GM12878 (cell line): Measurements from ENCODE around the gene CIDEA. TPM values are rescaled to one million over a fixed set of nuclear protein-coding genes. Genes with fewer than 3 reads are reported as not detected.

Source experiments
- ATAC-seq: fragments of 200-7000 bp; cut with Tn5 transposase; 3 replicates; pipeline ENCODE4 v1.9.1; 2020; ENCODE audit warnings: mild to moderate bottlenecking, moderate library complexity
- BruUV-seq: library from RNA; stranded (reverse); fragments of 400-500 nt; replicated peaks from 2 replicates; lab custom pipeline; 2021; lab: Mats Ljungman, UMichigan
- CTCF ChIA-PET: fragments of 300-600 bp; sonication (Branson Sonifier 250); formaldehyde crosslinking; extraction: SDS; loops from one replicate; lab custom pipeline; 2021; ENCODE audit warnings: inconsistent platforms; lab: Yijun Ruan, JAX
- POLR2A ChIA-PET: fragments of 350-600 bp; formaldehyde crosslinking; extraction: SDS; loops from one replicate; lab custom pipeline; 2021; ENCODE audit warnings: inconsistent platforms; lab: Charles Lee
- RAD21 ChIA-PET: fragments of 300-600 bp; sonication (Branson Sonifier 250); formaldehyde crosslinking; loops from one replicate; lab custom pipeline; 2023; ENCODE audit warnings: antibody characterized with exemption; ENCODE audit not compliant: unreplicated experiment; lab: Charles Lee
- SMC1A ChIA-PET: fragments of 300-600 bp; sonication (Branson Sonifier 250); formaldehyde crosslinking; loops from one replicate; lab custom pipeline; 2023; ENCODE audit not compliant: unreplicated experiment, uncharacterized antibody; lab: Charles Lee
- DNase-seq: peaks from one replicate; pipeline ENCODE4 v3.0.0-alpha.2; 2011; ENCODE audit warnings: low read depth, low spot score
- FAIRE-seq: peaks from 3 replicates; lab custom pipeline; 2011; peaks lifted over from hg19 to GRCh38; lab: Jason Lieb, UNC
- H2AFZ ChIP-seq: 2 replicates; pipeline ENCODE4 v1.6.0; 2011; ENCODE audit warnings: low read depth, low read length, control low read depth; ENCODE audit not compliant: control insufficient read depth
- H3K27ac ChIP-seq: 2 replicates; pipeline ENCODE4 v1.5.1; 2011; ENCODE audit warnings: control low read depth; ENCODE audit not compliant: control insufficient read depth, insufficient read depth
- H3K27me3 ChIP-seq, 2 experiments: replicated peaks in 1 of 2; 2 replicates each; pipeline versions ENCODE4 v1.6.0 to v1.6.1; 2011; ENCODE audit warnings: low read length in 1 of 2; ENCODE audit not compliant: control insufficient read depth in 2 of 2, insufficient read depth in 2 of 2
- H3K36me3 ChIP-seq, 2 experiments: 2 replicates each; pipeline ENCODE4 v1.5.1; 2011; ENCODE audit warnings: low read length in 1 of 2; ENCODE audit not compliant: control insufficient read depth in 2 of 2, insufficient read depth in 2 of 2
- H3K4me1 ChIP-seq: 2 replicates; pipeline ENCODE4 v1.6.1; 2011; ENCODE audit warnings: mild to moderate bottlenecking, low read length, moderate library complexity, mixed read lengths; ENCODE audit not compliant: control insufficient read depth, insufficient read depth
- H3K4me2 ChIP-seq: 2 replicates; pipeline ENCODE4 v1.6.0; 2011; ENCODE audit warnings: control low read depth; ENCODE audit not compliant: control insufficient read depth, insufficient read depth
- H3K4me3 ChIP-seq: fragments of 200-600 bp; sonication (generic); 2 replicates; pipeline ENCODE4 v1.5.1; 2016
- H3K79me2 ChIP-seq: 2 replicates; pipeline ENCODE4 v1.6.0; 2011; ENCODE audit warnings: low read length; ENCODE audit not compliant: control insufficient read depth, insufficient read depth
- H3K9ac ChIP-seq: 2 replicates; pipeline ENCODE4 v1.8.0; 2011; ENCODE audit warnings: low read length, control low read depth, mixed read lengths; ENCODE audit not compliant: control insufficient read depth, insufficient read depth
- H3K9me3 ChIP-seq: replicated peaks from 3 replicates; pipeline ENCODE4 v1.5.1; 2011; ENCODE audit warnings: mild to moderate bottlenecking, low read length; ENCODE audit not compliant: control insufficient read depth, insufficient read depth
- H4K20me1 ChIP-seq: 2 replicates; pipeline ENCODE4 v1.6.0; 2011; ENCODE audit not compliant: control insufficient read depth, insufficient read depth
- BHLHE40 ChIP-seq, 2 experiments: fragments of 450-650 bp in 1 of 2; IDR thresholded peaks; 2 replicates each; pipeline ENCODE4 v1.6.1; 2011 to 2017; ENCODE audit warnings: low read depth in 2 of 2, borderline replicate concordance in 1 of 2, improper control_type of control experiment in 1 of 2, low read length in 1 of 2, mild to moderate bottlenecking in 1 of 2
- CTCF ChIP-seq, 3 experiments: IDR thresholded peaks in 2 of 3; conservative IDR thresholded peaks in 1 of 3; 2 replicates each; pipeline ENCODE4 v1.5.1; 2011; ENCODE audit warnings: low read depth in 3 of 3, low read length in 3 of 3, mild to moderate bottlenecking in 3 of 3, control low read depth in 2 of 3, moderate library complexity in 2 of 3, inconsistent platforms in 1 of 3, mixed read lengths in 1 of 3; ENCODE audit not compliant: control insufficient read depth in 2 of 3, insufficient read depth in 1 of 3; ENCODE audit errors: extremely low read depth in 1 of 3
- EGR1 ChIP-seq, 2 experiments: IDR thresholded peaks; 1 replicate in 1 of 2; 2 replicates in 1 of 2; pipeline ENCODE4 v1.6.1; 2011 to 2012; ENCODE audit warnings: low read depth in 2 of 2, low read length in 2 of 2, borderline replicate concordance in 1 of 2, mild to moderate bottlenecking in 1 of 2, moderate library complexity in 1 of 2
- GATAD2B ChIP-seq: fragments of 450-650 bp; conservative IDR thresholded peaks from 2 replicates; pipeline ENCODE4 v1.6.1; 2017; ENCODE audit warnings: low read depth, mild to moderate bottlenecking, moderate library complexity
- HDAC6 ChIP-seq: fragments of 200-600 bp; sonication (generic); IDR thresholded peaks from one replicate; pipeline ENCODE4 v1.8.0; 2017; ENCODE audit warnings: antibody characterized with exemption; ENCODE audit not compliant: unreplicated experiment
- IKZF1 ChIP-seq: fragments of 450-650 bp; conservative IDR thresholded peaks from 2 replicates; pipeline ENCODE4 v1.6.1; 2017; ENCODE audit warnings: antibody characterized with exemption, mild to moderate bottlenecking
- NR2F1 ChIP-seq: fragments of 450-650 bp; conservative IDR thresholded peaks from 2 replicates; pipeline ENCODE4 v1.6.1; 2017; ENCODE audit warnings: mild to moderate bottlenecking
- POLR2A ChIP-seq: IDR thresholded peaks from 2 replicates; pipeline ENCODE4 v1.6.1; 2011; ENCODE audit warnings: low read depth, mild to moderate bottlenecking, low read length
- POLR2AphosphoS5 ChIP-seq: IDR thresholded peaks from 2 replicates; pipeline ENCODE4 v1.6.1; 2011; ENCODE audit warnings: mild to moderate bottlenecking, low read length, inconsistent platforms
- RELA ChIP-seq: fragments of 450-650 bp; IDR thresholded peaks from 2 replicates; pipeline ENCODE4 v1.8.0; 2014; ENCODE audit warnings: borderline replicate concordance; ENCODE audit not compliant: partially characterized antibody
- SRF ChIP-seq, 2 experiments: IDR thresholded peaks; 2 replicates each; pipeline ENCODE4 v1.6.1; 2011; ENCODE audit warnings: low read depth in 2 of 2, low read length in 2 of 2, mild to moderate bottlenecking in 1 of 2, moderate library complexity in 1 of 2
- TAF1 ChIP-seq: IDR thresholded peaks from 2 replicates; pipeline ENCODE4 v1.6.1; 2011; ENCODE audit warnings: mild to moderate bottlenecking, low read depth, low read length, borderline replicate concordance
- ZBTB40 ChIP-seq: fragments of 450-650 bp; IDR thresholded peaks from 2 replicates; pipeline ENCODE4 v1.6.1; 2016; ENCODE audit warnings: mild to moderate bottlenecking, moderate library complexity, borderline replicate concordance
- ZNF24 ChIP-seq: fragments of 450-650 bp; IDR thresholded peaks from 2 replicates; pipeline ENCODE4 v1.6.1; 2017; ENCODE audit warnings: antibody characterized with exemption, mild to moderate bottlenecking
- WGBS: methylation state at CpG from one replicate; pipeline ENCODE4 v1.1.6; 2016; ENCODE audit warnings: low lambda C conversion rate; ENCODE audit not compliant: insufficient replicate concordance, insufficient coverage; ENCODE audit errors: missing lambda C conversion rate; 5-methylcytosine and 5-hydroxymethylcytosine counted together
- in situ Hi-C: fragments of 300-500 bp; cut with MboI; formaldehyde crosslinking; loops from 9 replicates; pipeline ENCODE4 v1.14.3; 2018; ENCODE audit warnings: mixed read lengths
- intact Hi-C: fragments of 100-400 bp; cut with micrococcal nuclease; formaldehyde crosslinking; loops from one replicate; pipeline ENCODE4 v1.14.2; 2022; ENCODE audit not compliant: unreplicated experiment
- polyA plus RNA-seq, 11 experiments: library from polyadenylated mRNA; depleted of rRNA in 4 of 11; unstranded in 6 of 11; stranded (reverse) in 5 of 11; fragments of >200 nt; fragmentation: Nextera tagmentation in 4 of 11; fragmentation: Illumina TruSeq in 1 of 11; extraction: Ambion mirVana in 4 of 11; extraction: Trizol in 1 of 11; gene quantifications; 1 replicate in 1 of 11; 2 replicates in 10 of 11; pipeline versions ENCODE4 v1.2.1 to v1.2.3, GENCODE V29; 2011 to 2016; ENCODE audit warnings: inconsistent platforms in 2 of 11, missing spikeins in 2 of 11, low read depth in 1 of 11
- total RNA-seq, 4 experiments: library from RNA; depleted of rRNA in 3 of 4; stranded (reverse); fragments of >200 nt in 3 of 4; fragmentation: Illumina TruSeq in 1 of 4; extraction: Trizol in 1 of 4; gene quantifications; 2 replicates each; pipeline versions ENCODE4 v1.2.1 to v1.2.3, GENCODE V29; 2013 to 2021

CIDEA gene
- total and polyA plus RNA-seq, 10 of the 15 experiments (the other 5 are each of a cell fraction or from before 2014, with no cell fraction given): not detected

- Histone ChIP-seq H3K4me1 (no peaks in the 10 kb centered on the region), H4K20me1 (no peaks in the 10 kb centered on the region), H3K36me3 (no peaks in the 10 kb centered on the region), H3K27ac (peak within 1 kb of the TSS; percentile 64), H2AFZ (peak within 1 kb of the TSS; percentile 68), H3K27me3 (0 out of 4 replicates have a peak, but pooled peaks cover 0 to 1% of the 10 kb centered on the region in 2 experiments), H3K4me2 (peak within 1 kb of the TSS; percentile 65), H3K9me3 (peaks cover 9% of the 10 kb centered on the region; the same call in 2 of the 3 replicates), H3K79me2 (peaks cover 15% of the 10 kb centered on the region), H3K9ac (peak within 1 kb of the TSS; percentile 62), H3K4me3 (peak within 1 kb of the TSS; percentile 70)
- intact Hi-C loops: no loop called here
- FAIRE-seq (no peak), ATAC-seq (peak; percentile 67), DNase-seq (no peak)
- CTCF ChIA-PET: no interaction called here
- no TSS peak for BruUV-seq
- RAD21 ChIA-PET: interaction anchor here (0.9 to 1.6 kb wide), 3 partner anchors 13 to 69 kb away, joined by 3 to 8 read pairs (median 7); partner anchors contain the start of gene AFG3L2
- TF ChIP-seq ZNF24: no peak
- peak in 1 of 3 experiments; percentile 8; a peak in 1 of 6 replicates for TF ChIP-seq CTCF (IDR thresholded peaks at IDR 0.05 in 2 of 3, conservative IDR thresholded peaks at IDR 0.05 in 1 of 3; ENCODE audit: control insufficient read depth in 2 of 3, extremely low read depth in 1 of 3, insufficient read depth in 1 of 3, low read depth in 3 of 3, low read length in 3 of 3)
- no peak for TF ChIP-seq ZBTB40
- no peak for TF ChIP-seq RELA
- peak; percentile 69 for TF ChIP-seq TAF1
- TF ChIP-seq IKZF1: peak; percentile 90
- peak; percentile 14 for TF ChIP-seq HDAC6
- peak; percentile 80; the same call in 1 of the 2 replicates for TF ChIP-seq POLR2AphosphoS5
- TF ChIP-seq EGR1 (IDR thresholded peaks at IDR 0.05; ENCODE audit: borderline replicate concordance in 1 of 2, low read depth in 2 of 2, low read length in 2 of 2): peak in 1 of 2 experiments; percentile 90; a peak in 2 of 3 replicates
- TF ChIP-seq SRF (IDR thresholded peaks at IDR 0.05; ENCODE audit: low read depth in 2 of 2, low read length in 2 of 2): no peak
- TF ChIP-seq POLR2A: peak; percentile 87
- TF ChIP-seq NR2F1: 0 out of 2 replicates have a peak, but pooled peaks have one; percentile 10
- 0 out of 4 replicates have a peak, but pooled peaks of 1 of the 2 experiments have one; percentile 12 for TF ChIP-seq BHLHE40 (IDR thresholded peaks at IDR 0.05; ENCODE audit: borderline replicate concordance in 1 of 2, low read depth in 2 of 2, low read length in 1 of 2)
- TF ChIP-seq GATAD2B: no peak
- in situ Hi-C loops: no loop called here
- WGBS: 0% methylated on average over 14 of the region's 88 CpGs
- SMC1A ChIA-PET: interaction anchor here (1.0 kb wide), 1 partner anchor 10 kb away, joined by 3 read pairs; no protein-coding TSS in a partner anchor
- POLR2A ChIA-PET: no interaction called here
These were observed 53.7 kb downstream of the CIDEA start, which contains the start of gene TUBB6 for GRCh38 chr18:12307701-12308385. TSS of gene TUBB6 (plus strand) at chr18:12308241. CDS start at chr18:12308293, 52 bp downstream.
